Peyer's patch (tissue), 4 donors: ENCODE data around the gene ZNF367. TPM values are rescaled to one million over a fixed set of nuclear protein-coding genes. Genes with fewer than 3 reads are reported as not detected.
A peak's percentile ranks its signal among the peaks of the same experiment; 100 is the strongest.

Experiments used
- DNase-seq, 3 donors: peaks; one replicate each; pipeline ENCODE4 v3.0.0-alpha.2; 2017 to 2019
- H3K27ac ChIP-seq, 4 donors: fragments of 200-600 bp; sonication (generic); one replicate each; pipeline ENCODE4 v1.5.1; 2016 to 2019
- H3K27me3 ChIP-seq, 2 donors: fragments of 200-600 bp; sonication (generic); one replicate each; pipeline ENCODE4 v1.5.1; 2019
- H3K36me3 ChIP-seq, 3 donors: fragments of 200-600 bp; sonication (generic); one replicate each; pipeline ENCODE4 v1.5.1; 2016 to 2019
- H3K4me1 ChIP-seq, 4 donors: fragments of 200-600 bp; sonication (generic); one replicate each; pipeline ENCODE4 v1.5.1; 2016 to 2019
- H3K4me3 ChIP-seq, 4 donors: fragments of 200-600 bp; sonication (generic); 1 replicate in 3 of 4; 2 replicates in 1 of 4; pipeline ENCODE4 v1.5.1; 2016 to 2019; ENCODE audit warnings: mild to moderate bottlenecking in 1 of 4
- H3K9me3 ChIP-seq, 4 donors: fragments of 200-600 bp; sonication (generic); one replicate each; pipeline ENCODE4 v1.5.1; 2016 to 2019; ENCODE audit warnings: mild to moderate bottlenecking in 1 of 4
- CTCF ChIP-seq, 6 experiments: fragments of 450-650 bp in 4 of 6; fragments of 200-600 bp in 2 of 6; sonication (generic) in 1 of 6; IDR thresholded peaks; one replicate each; pipeline ENCODE4 v1.5.1; 2017 to 2019; ENCODE audit warnings: antibody characterized with exemption in 6 of 6, mild to moderate bottlenecking in 3 of 6, moderate library complexity in 1 of 6
- POLR2A ChIP-seq, 2 donors: fragments of 450-650 bp; IDR thresholded peaks; one replicate each; pipeline ENCODE4 v1.5.1; 2017; ENCODE audit warnings: antibody characterized with exemption in 2 of 2, mild to moderate bottlenecking in 2 of 2, moderate library complexity in 2 of 2
- total RNA-seq, 4 donors: library from RNA; depleted of rRNA; stranded (reverse); fragments of >200 nt; gene quantifications; one replicate each; pipeline ENCODE4 v1.1.0, GENCODE V29; 2016

Gene ZNF367
- total RNA-seq, 4 donors from 2014 or later, result 1.5 to 7.4 (median 3.4) TPM

GRCh38 chr9:96388144-96388543 lies 30.0 kb downstream of the ZNF367 start:
- H3K4me1 ChIP-seq, result peaks cover 0 to 14% (median 0%) of the 10 kb centered on the region in 4 donors

GRCh38 chr9:96386157-96386556 lies 32.0 kb downstream of the ZNF367 start:
- Histone ChIP-seq H3K4me3 (no peak overlapping the region), H3K36me3 (no peaks in the 10 kb centered on the region), H3K4me1 (peaks cover 0 to 20% (median 0%) of the 10 kb centered on the region in 4 donors), H3K27me3 (no peaks in the 10 kb centered on the region), H3K27ac (no peak overlapping the region), H3K9me3 (no peaks in the 10 kb centered on the region)
- no peak for DNase-seq
- TF ChIP-seq CTCF (IDR thresholded peaks at IDR 0.05) (no peak), POLR2A (IDR thresholded peaks at IDR 0.05) (no peak)

More at GRCh38 chr9:96388144-96388543, 30.0 kb downstream of the ZNF367 start:
- no peaks in the 10 kb centered on the region for H3K36me3 ChIP-seq
- no peak overlapping the region for H3K4me3 ChIP-seq
- no peak for DNase-seq
- no peak overlapping the region for H3K27ac ChIP-seq
- H3K27me3 ChIP-seq, result no peaks in the 10 kb centered on the region
- TF ChIP-seq POLR2A (IDR thresholded peaks at IDR 0.05), result no peak
- TF ChIP-seq CTCF (IDR thresholded peaks at IDR 0.05), result no peak
- H3K9me3 ChIP-seq, result no peaks in the 10 kb centered on the region

GRCh38 chr9:96383165-96383942 lies 34.8 kb downstream of the ZNF367 start, which contains the start of gene SLC35D2:
Gene SLC35D2 (minus strand): TSS chr9:96383711. CDS start chr9:96383634, 77 bp downstream.
- no peaks in the 10 kb centered on the region for H3K36me3 ChIP-seq
- TF ChIP-seq CTCF (IDR thresholded peaks at IDR 0.05) (no peak), POLR2A (IDR thresholded peaks at IDR 0.05) (peak; percentile 59 to 93)
- no peaks in the 10 kb centered on the region for H3K27me3 ChIP-seq
- H3K4me3 ChIP-seq, result peak within 1 kb of the TSS; percentile 64 to 97 (median 84)
- peak within 1 kb of the TSS; percentile 75 to 97 (median 92) for H3K27ac ChIP-seq
- peaks cover 0 to 34% (median 0%) of the 10 kb centered on the region in 4 donors for H3K4me1 ChIP-seq
- DNase-seq, result peak in 2 of 3 donors; percentile 87 to 91
- no peaks in the 10 kb centered on the region for H3K9me3 ChIP-seq

DNA sequence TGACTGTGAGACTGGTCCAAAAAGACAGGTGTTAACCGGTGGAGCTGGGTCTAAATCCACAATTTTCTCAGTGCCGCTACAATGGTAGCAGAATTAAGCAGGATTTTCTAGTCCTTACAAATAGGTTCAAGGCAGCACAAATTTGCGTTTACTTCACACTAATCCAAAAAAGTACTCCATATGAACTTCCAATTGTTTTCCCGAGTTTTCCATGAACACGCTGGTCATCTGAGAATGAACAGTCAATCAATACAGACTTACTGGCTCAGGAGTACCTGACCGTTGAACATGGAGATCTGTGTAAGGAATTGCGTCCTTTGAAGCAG lies 35.4 kb downstream of the ZNF367 start:
- Histone ChIP-seq H3K4me1 (peaks cover 0 to 38% (median 0%) of the 10 kb centered on the region in 4 donors), H3K27me3 (no peaks in the 10 kb centered on the region), H3K27ac (peak overlapping the region; percentile 75 to 97 (median 92)), H3K9me3 (no peaks in the 10 kb centered on the region), H3K4me3 (peak overlapping the region; percentile 64 to 97 (median 84)), H3K36me3 (no peaks in the 10 kb centered on the region)
- TF ChIP-seq POLR2A (IDR thresholded peaks at IDR 0.05), result no peak
- no peak for TF ChIP-seq CTCF (IDR thresholded peaks at IDR 0.05)
- no peak for DNase-seq

GRCh38 chr9:96382175-96382574 lies 36.0 kb downstream of the ZNF367 start:
- DNase-seq, result peak in 1 of 3 donors; percentile 57
- TF ChIP-seq CTCF (IDR thresholded peaks at IDR 0.05), result no peak
- H3K9me3 ChIP-seq, result no peaks in the 10 kb centered on the region
- no peaks in the 10 kb centered on the region for H3K36me3 ChIP-seq
- peaks cover 0 to 43% (median 0%) of the 10 kb centered on the region in 4 donors for H3K4me1 ChIP-seq
- H3K4me3 ChIP-seq, result peak overlapping the region in 2 of 4 donors; percentile 94 to 97
- peak overlapping the region in 2 of 4 donors; percentile 89 to 95 for H3K27ac ChIP-seq
- H3K27me3 ChIP-seq, result no peaks in the 10 kb centered on the region
